Embryonic facial prominence (tissue), 1 donor: ENCODE data around the gene STIMATE.

Experiments
- DNase-seq: peaks from one replicate; pipeline ENCODE4 v3.0.0-alpha.2; 2016; ENCODE audit errors: extremely low spot score

STIMATE gene

DNA sequence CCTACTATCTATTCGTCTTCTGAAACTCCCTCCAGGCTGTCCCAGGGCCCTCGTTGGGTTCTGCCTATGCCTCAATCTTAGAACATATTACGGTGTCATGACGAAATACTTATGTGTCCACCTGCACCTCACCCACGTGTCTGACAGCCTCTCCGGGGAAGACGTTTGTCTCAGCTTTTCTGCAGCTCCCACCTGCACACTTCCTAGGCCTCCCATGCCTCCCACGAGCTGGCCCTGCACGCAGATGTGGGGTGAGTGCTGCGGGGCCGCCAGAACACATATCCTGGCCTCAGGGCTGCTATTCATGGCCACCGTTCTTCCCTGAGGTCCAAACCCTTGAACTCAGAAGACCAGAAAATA is 55.4 kb downstream of the STIMATE start:
- DNase-seq: no peak

DNA sequence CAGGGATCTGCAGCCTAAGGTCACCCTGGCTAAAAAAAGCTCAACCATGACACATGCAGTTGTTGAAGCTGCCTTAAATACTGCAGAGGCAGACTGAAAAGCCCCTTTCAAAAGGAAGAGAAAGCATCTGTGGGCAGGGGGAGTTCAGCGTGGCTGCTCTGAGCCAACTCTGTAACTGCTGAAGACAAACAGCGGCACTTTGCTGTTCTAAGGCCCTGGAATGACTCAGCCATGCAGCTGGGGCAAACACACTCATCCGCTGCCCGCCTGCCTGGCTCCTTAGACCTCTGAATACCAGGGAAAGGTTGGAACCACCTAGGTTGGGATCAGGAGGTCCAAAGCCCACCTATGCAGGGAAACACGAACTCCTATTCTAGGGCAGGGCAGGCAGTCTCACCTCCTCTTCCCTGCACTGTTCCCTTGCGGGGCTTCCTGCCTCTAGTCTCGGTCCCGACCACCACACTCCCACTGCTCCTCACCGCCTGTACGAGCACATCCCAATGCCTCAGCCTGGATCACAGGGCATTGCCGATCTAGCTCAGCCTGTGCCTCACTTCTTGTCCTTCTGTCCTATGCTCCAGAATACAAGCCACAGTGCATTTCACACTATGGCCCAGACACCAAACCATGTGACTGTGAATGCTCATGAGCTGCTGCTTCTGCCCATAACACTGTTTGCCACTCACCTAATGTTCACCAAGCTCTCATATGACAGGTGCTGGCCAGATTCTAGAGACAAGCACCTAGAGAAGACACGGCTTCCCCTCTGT is 56.0 kb downstream of the STIMATE start:
- DNase-seq: no peak

DNA sequence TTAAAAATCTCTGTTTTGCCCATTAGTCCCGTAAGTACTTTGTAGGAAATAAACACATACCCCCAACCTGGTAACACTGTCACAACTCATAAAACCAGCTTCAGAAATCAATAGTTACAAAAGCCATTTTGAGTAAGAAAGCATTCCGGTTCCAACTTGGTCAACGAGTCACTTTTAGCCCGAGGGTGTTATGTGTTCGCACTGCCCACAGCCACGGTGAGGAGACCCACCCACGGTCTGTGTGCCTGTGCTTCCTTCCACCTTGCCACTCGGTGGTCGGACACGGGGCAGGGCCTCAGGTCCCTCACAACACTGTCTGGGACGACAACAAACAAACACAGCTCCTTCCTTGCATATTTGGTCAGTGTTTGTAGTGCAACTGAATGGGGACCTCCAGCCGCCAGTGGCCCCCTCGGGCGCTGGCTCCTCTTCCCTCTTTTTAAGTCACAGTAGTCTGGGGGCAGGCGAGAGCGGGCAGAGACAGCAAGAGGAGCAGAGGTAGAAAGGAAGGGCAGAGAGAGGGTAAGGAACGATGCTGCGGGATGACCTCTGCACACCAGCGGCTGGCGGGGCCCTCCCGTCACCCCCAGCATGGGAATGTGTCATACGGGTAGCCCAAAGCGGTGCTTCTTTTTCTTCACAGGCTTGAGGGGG is 57.3 kb downstream of the STIMATE start:
- DNase-seq: no peak

DNA sequence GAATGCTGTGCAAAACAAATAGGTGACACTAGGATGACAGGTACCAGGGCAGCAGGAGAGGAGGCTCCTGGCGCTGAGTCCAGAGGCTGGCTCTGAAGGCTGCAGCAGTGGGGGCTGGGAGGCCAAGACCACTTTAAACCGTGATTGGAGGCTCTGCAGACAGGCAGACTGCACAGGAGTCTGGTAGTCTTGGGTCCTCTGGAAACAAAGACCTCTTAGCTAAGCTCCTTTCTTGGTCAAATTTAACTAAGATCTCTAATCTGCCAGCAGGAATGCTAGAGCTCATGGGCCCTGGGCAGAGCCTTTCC is 58.1 kb downstream of the STIMATE start:
- DNase-seq: no peak

DNA sequence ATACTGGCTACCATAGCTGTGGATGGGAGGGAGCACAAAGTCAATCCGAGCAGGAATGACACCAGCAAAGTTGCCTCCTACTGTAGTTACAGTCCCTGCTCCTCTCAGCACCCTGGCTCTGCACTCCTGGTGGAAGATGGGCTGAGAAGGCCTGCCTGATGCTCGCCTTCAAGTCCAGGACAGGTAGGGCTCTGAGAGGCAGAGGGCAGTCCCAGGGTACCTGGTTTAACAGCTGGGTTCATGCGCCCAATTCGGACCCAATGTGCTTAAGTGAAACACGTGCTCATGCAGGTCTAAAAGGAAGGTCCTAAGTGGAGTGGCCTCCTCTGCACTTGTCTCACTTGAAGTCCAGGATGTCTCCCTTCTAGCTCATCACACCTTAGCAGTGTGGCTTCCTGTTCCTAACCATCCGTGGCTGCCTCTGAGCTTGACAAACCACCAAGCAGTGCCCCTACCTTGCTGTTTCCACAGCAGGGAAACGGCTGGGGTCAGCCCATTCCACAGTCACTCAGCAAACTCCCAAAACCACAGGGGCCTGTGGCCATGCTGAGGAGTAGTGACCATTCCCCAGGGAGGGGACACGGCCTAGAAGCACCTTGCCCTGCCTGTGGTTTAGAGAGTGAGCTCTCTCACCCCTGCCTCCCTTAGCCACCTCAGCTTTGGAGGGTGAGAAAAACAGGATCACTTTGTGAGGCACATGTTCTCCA is 58.6 kb downstream of the STIMATE start:
- no peak for DNase-seq

DNA sequence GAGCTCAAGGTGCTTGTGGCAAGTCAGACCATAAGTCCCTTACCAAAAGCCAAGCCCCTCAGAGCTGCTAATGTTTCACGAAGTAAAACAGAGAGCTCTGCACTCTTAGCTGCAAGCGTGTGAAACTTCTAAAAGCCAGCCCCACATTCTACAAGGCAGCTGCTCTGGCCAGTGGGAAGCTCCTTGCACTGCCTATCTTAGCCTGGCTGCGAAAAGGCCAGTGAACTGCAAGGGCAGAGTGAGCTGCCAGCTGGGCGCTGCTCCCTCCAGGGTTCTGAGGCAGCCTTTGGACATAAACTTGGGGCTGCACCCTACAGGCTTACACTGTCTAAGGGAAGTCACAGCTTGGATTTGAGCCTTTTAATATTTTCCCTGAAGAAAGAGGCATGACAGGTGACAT is 60.4 kb downstream of the STIMATE start:
- no peak for DNase-seq

DNA sequence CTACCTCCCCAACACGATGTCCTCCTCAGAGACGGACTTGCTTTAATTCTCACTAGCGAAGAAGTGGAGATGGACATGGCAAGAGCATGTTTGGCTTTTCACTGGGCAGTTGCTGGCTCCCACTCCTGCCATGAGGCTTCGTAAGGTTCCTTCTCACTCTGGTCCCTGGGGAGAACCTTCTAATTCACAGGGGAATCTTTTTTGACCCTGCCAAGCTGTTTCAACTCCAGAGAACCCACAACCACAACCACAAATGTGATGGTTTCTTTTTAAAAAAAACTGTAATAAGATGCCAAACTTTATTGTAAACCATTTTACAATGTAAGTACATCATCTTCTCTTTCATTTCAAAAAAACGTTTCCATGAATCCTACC is 60.9 kb downstream of the STIMATE start:
- DNase-seq: no peak

DNA sequence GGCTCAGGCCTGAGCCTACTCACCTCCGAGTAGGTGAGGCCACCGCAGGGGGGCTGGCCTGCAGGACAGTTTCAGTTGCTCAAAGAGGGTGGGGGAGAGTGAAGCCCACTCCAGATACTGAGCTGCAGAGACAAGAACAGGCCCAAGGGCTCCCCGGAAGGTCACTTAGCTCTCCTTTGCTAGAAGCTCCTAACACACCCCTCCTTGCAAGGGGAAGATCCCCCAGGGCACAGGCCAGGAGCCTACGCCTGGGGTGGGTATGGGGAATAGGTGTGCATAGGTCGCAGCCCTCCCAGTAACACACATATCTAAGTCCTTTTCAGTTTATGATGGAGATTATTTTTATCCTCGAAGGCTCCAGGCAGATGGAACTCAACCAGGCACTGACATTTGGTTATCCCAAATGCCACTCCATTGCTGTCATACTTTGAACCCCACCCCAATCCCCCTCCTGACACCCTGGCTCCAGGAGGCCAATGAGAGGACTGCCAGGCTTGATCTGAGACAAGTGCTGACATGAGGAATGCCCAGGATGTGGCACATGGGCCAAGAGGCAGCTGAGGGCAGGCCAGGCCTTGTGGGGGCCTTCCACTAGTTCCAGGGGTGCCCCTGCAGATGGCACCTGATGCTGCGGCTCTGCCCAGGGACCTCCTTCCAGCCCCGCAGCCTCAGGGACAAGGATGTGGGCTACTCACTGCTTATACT is 61.4 kb downstream of the STIMATE start:
- no peak for DNase-seq

DNA sequence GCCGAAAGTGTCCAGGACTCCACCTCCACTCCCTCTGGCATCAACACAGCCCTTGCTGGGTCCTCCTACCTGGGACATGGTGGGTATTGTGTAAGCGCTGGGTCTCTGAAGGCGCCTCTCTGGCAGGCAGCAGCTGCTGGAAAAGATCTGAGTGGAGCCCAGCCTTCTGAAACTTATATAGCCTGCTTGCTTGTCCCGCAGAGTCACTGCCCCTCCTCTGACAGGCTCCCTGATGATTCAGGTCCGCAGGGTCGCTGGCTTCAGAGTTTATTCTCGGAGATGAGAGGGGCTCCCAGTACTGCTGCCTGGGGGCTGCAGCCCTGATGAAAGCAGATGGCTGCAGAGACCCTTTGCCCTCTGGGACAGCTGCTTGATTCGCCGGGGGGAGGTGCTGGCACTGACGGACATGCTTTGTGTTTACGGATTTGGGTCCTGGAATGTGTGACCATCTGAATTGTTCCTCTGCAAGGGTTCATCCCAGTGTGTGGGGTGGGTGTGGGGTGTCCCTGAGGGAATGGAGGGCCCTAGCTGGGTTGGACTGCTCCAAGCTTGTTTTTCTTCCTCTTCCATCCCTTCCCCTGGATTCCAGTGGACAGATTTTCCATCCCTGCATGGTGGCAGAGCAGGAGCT is 62.4 kb downstream of the STIMATE start, which contains the start of gene MUSTN1:
MUSTN1 (minus strand) TSS at position 149 of the 631 bp plus-strand sequence; CDS start at position 78, 71 bp downstream.
- DNase-seq: no peak

DNA sequence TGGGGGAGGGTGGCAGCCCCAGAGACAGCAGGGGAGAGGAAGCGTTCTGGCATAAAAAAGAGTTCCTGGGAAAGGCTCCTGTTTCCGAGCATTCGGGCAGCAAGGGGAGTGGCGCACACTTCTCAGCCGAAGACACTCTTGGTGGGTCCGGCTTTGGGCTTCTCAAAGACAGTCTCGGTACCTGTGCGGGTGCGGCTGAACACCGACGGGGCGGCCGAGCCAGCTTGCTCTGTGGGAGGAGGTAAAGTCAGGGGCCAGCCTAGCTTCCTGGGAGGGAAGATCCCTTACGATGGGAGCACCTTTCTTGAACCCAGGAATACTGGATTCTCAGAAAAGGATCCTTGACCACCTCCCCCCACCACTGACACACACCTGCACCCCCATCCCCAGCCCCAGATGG is 64.1 kb downstream of the STIMATE start:
- no peak for DNase-seq

DNA sequence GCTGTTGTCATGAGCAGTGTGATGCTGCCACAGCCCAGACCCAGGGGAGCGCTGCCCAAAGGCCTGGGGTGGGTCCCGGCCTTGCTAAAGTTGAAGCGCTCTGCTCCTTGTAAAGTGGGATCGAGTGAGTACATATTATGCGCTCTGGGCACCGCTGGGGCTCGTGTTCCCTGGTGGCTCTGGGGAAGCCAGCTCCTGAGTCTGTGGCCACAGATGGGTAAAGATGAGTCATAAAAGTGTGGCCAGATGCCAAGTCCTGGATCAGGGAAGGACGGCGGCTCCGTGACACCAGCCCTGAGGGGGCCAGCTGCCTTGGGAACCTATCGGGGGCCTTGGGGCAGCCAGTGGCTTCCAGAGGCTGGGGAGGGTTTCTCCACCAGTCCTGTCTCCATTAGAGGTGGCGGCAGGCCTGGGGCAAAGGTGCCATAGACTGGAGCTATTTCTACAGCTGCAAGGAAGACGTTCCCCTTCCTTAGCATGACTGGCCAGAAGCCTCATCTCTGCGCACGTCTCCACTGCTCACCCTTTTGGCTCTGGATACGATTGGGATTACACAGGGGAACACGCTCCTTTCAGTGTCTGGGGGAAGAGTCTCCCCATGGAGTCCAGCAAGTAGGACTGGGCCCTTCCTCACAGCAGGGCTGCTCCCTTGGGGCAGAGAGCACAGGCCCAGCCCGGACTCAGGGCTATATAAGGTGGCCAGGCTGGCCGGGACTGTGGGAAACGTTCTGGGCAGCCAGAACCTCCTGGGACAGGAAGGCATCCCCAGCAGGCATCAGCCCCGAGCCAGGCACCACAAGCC is 65.6 kb downstream of the STIMATE start:
- DNase-seq: no peak

DNA sequence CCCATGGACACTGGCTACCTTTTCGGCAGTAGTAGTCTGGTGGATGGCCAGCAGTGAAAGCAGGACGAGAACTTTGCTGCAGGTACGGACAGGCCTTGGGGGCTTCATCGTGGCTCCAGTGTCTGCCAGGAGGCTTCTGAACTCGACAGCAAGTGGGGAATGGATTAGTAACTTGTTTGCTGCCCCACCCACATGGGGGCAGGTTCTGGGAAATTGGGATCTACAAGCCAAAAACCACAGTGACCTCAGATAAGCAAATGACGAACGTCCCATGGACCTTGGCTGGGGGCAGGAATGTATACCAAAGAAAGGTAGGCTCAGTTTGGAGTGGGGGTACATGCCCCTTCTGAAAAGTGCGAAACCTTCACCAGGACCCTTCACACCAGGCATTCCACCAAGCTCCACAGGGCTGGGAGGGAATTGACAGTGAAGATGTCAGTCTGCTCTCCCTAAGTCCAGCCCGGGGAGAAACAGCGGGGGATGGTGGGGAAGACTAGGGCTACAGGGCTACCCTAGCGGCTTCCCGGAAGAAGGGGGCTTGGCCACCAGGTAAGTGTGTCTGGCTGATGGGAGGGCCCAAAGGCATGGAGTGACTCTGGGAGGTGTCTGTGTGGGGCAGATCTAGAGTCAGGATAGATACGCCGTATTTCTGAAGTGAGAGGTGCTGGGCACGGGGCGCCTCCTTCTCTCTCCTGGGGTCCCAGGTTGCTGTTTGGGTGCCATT is 66.7 kb downstream of the STIMATE start, which contains the start of gene ITIH4:
ITIH4 (minus strand) TSS at position 138 of the 724 bp plus-strand sequence; CDS start at position 108, 30 bp downstream.
- DNase-seq: no peak

DNA sequence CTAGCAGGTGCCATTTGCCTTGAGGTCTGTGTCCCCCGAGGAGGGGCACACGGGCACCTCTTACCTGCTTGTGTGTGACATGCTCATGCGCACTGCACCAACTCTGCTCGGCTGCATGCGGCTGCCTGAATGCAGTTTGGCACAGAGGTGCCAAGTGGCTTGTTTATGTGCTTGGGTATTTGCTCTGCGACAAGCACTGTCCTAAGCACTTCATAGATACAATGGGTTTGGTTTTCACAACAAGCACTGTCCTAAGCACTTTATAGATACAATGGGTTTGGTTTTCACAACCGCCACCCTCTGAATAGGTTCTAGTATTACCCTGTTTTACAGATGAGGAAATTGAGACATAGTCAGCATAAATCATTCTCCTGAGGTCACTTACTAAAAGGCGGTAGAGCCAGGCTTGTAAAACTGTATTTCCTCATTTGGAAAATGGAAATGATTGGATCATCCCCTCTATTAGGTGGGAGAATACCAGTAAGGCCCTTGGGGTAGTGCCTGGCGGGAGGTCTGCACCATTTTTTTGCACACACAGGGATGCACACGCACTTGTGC is 67.4 kb downstream of the STIMATE start:
- no peak for DNase-seq

DNA sequence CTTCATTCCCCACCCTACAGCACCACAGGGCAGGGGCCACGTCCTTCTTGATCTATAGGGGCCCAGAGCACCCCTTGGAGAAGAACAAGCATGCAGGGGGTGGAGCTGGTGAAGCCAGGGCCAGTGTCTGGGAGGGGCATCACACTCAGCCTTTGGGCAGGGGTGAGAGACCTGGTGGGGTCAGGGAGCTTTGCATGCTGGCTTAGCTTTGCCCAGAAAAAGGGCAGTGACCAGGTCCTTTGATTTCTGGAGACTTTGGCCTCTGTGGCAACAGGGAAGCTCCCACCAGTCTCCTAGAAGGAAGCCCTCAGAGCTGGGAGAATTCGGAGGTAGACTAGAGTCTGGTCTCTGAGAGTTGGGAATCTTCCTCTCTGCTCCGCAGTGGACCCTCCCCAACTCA is 67.9 kb downstream of the STIMATE start:
- no peak for DNase-seq

DNA sequence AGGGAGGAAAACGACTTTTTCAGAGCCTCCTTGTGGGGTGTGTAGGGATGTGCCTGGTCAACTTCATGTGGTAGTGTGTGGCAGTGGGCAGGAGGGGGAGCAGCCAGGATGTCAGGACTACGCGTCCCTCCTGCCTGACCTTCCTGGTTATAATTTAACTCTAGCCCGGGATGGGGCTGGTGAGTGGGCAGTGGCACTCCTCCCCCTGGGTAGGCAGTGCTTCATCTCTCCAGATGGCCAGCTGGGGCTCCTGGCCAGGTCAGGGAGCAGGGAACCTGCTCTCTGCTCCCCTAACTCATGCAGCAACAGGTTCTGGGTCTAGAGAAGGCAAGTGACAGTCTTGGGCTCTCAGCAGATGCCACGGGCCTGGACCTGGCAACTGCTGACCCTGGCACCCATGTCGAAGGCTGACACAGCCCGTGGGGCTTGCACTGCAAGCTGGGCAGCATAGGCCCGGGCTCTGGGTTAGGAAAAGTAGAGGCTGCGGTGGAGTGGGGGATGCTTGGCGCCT is 69.4 kb downstream of the STIMATE start:
- DNase-seq: no peak

DNA sequence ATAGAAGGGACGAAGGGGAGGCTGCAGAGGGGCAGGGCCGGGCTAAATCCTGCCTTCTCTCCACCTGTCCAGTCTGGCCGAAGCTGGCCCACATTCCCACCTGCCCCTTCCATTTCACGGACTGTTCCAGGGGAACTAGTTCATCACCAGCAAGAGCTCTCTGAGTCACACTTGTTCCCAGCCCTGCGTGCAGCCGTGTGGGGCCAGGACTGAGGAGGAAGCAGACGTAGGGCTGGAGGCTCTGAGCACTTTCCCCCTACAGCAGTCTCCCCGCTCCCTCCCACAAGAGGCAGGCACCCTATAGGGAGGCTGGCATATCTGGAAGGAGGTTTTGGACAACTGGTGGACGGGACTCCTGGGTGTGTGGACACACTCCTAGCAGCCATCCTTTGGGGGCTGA is 69.9 kb downstream of the STIMATE start:
- DNase-seq: no peak

DNA sequence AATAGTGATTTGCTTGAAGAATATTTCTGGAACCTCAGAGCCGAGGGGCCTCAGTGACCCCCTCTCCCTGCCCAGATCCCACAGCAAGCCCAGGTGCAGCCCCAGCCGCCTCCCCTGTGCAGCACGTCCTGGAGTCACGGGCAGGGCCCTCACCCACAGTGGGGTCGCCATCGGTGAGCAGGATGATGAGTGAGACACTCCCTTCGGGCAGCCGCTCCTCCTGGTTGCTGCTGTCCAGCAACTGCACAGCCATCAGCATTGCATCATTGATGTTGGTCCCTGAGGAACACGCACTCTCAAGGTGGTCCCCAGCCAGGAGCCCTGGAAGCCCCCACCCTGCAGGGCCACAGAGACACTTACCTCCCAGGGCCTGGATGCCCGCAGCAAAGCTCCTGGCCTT is 73.3 kb downstream of the STIMATE start:
- DNase-seq: no peak

DNA sequence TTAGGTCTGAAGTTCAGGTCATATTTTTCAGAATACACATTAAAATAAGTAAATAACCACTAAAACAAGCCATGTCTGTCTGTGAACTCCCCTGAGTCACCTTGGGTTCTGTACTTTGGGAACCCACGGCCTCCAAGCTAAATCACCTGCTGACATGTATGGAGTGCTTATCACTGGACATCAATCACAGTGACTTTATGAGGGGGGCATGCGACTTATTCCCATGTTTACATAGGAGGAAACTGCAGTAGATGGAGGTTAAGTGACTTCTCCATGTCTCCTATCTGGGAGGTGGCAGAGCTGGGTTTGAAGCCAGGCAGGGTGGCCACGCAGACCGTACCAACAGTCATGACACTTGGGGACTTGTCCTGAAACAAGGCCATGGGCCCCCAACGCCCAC is 75.0 kb downstream of the STIMATE start:
- no peak for DNase-seq

DNA sequence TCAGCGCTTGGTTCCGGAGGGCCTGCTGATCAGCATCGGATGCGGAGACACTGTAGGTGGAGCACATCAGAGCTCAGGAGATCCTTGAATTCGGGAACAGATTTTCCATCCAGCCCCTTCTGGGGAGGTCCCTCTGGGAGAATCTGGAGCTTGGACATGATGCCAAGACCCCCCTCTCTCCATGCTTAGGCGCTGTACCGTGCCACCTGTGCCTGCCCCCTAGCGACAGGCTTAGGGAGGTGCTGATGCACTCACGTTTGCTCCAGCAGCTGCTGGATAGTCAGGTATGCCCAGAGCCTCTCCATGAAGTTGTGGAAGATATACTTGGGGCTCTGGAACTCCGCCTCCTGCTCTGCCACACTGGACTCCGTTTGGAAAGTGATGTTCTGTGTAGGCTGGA is 76.6 kb downstream of the STIMATE start:
- no peak for DNase-seq

DNA sequence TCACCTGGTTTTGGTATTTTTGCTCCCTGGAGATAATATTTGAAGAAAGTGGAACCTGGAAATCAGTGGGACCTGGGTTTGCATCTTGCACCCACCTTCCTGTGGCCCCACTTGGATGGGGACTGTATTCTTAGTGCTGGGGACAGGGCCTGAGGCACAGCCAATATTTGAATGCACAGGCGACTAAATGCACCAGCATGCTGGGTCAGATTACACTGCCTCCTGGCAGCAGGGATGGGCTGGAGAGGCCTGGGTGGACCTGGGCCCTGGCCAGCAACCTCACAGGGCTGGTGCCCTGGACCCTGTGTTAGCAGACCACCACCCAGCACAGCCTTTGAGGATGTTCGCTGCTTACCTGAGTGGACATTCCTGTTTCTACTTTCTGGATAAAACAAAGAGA is 77.4 kb downstream of the STIMATE start:
- DNase-seq: no peak
